PFSK-1 (cell line): ENCODE data around the gene HECTD2.

ENCODE experiments used
- POLR2AphosphoS5 ChIP-seq: IDR thresholded peaks from 2 replicates; pipeline ENCODE4 v1.6.1; 2012; ENCODE audit warnings: low read depth, mild to moderate bottlenecking, control low read depth, low read length, moderate library complexity
- SIN3A ChIP-seq: IDR thresholded peaks from 2 replicates; pipeline ENCODE4 v1.6.1; 2012; ENCODE audit warnings: mild to moderate bottlenecking, low read length, moderate library complexity, borderline replicate concordance; ENCODE audit not compliant: insufficient read depth

GRCh38 chr10:91549262-91549661 is 139.1 kb downstream of the HECTD2 start:
- TF ChIP-seq POLR2AphosphoS5 = no peak
- no peak for TF ChIP-seq SIN3A
